ENCODE measurements around the gene KRTAP9-1.

DNA sequence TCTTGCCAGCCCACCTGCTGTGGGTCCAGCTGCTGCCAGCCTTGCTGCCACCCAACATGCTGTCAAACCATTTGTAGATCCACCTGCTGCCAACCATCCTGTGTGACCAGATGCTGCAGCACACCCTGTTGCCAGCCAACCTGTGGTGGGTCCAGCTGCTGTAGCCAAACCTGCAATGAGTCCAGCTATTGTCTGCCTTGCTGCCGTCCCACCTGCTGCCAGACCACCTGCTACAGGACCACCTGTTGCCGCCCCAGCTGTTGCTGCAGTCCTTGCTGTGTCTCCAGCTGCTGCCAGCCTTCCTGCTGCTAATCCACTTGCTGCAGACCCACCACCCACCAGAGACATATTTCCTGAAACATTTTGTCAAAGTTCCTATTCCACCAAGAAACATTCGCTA lies 641 bp downstream of the KRTAP9-1 start:
- no peak for TF ChIP-seq IRF2 (CRISPR knock-in tag; IDR thresholded peaks at IDR 0.05; ENCODE audit: borderline replicate concordance, low read depth)
- no peak for TF ChIP-seq CREM (CRISPR knock-in tag; IDR thresholded peaks at IDR 0.05)

All from WTC11 (cell line).